ENCODE results near the gene SORD.
A peak's percentile ranks its signal among the peaks of the same experiment; 100 is the strongest.

The SORD gene

GRCh38 chr15:45118131-45118588 is 95.2 kb downstream of the SORD start:
- peak; percentile 87 for DNase-seq

DNA sequence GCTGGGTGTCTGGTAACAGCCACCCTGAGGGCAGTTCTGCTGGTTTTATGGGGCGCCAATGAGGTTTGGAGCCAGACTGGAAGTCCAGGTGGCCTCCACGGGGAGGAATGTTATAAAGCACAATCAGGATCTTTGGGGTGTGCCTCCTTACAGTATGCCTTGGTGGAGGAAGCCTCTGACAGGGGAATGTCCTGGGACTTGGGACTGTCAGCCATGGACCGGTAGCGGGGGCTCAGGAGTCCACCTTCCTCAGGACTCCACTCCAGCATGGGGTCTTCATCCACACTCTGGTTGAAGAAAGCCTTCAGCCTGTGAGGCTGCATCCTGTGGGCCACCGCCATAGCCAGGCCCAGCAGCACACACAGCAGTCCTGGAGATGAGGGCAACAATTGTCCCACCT is 96.0 kb downstream of the SORD start:
- DNase-seq = no peak

GRCh38 chr15:45120081-45120972 is 97.3 kb downstream of the SORD start:
- DNase-seq = no peak

- DNase-seq = no peak
These were observed 98.0 kb downstream of the SORD start for GRCh38 chr15:45121020-45121419.

GRCh38 chr15:45121706-45122417 is 98.9 kb downstream of the SORD start:
- DNase-seq = peak; percentile 91

DNA sequence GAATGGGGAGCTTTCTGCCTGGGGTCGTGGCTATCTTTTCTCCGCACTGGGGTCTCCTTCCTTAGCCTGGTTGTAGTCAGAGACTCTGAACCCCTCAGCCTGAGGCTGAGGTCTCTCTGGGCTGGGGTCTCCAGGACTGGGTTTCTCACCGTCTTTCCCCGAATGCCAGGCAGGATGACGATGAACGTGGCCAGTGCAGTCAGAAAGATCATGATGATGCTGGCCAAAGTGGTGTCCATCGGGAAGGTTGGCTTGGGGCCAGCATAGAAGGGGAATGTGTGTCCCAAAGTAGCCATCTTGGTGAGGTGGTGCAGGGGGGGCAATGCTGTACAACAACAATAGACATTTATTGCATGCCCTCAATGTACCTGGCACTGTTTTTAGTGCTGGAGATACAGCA is 99.7 kb downstream of the SORD start:
- no peak for DNase-seq

DNA sequence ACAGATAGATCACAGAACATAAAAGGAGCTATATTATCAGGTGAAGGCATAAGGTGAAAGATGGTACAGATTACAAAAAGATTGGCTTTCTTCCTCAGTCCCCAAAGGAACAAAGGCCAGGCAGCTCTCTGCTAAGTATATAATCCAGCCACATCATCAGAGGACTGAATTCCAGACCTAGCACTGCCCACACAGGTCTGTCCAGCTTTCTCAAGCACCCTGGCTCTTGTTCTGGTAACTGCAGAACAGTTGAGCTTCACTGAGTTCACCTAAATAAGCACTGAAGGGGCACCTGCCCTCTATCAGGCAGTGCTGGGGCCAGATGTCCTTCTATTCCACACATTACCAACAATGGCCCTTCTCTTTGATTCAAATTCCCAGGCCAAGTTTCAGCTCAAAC is 100.4 kb downstream of the SORD start:
- DNase-seq = no peak

- DNase-seq = peak; percentile 24
These were observed 103.7 kb downstream of the SORD start for GRCh38 chr15:45126535-45127158.

Measured in fibroblast of skin of back (primary cell).